ENCODE data around the gene SERINC2. TPM values are rescaled to one million over a fixed set of nuclear protein-coding genes. Genes with fewer than 3 reads are reported as not detected.
"Not testable (repeated sequence)": the region's sequence is repeated elsewhere in the genome, so short reads cannot be mapped to it uniquely, and the experiment has no call there.

Gene SERINC2
- polyA plus RNA-seq, 1 experiment = 109 TPM

DNA sequence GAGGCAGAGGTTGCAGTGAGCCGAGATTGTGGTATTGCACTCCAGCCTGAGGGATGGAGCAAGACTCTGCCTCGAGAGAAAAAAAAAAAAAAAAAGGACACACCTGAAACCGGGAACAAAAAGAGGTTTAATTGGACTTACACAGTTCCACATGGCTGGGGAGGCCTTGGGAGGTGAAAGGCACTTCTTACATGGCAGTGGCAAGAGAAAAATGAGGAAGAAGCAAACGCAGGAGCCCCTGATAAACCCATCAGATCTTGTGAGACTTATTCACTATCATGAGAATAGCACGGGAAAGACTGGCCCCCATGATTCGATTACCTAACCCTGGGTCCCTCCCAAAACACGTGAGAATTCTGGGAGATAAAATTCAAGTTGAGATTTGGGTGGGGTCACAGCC, 61.6 kb downstream of the SERINC2 start:
- DNase-seq (ENCODE audit: low read depth); POLR2A ChIA-PET; H3K27me3 ChIP-seq (ENCODE audit: control insufficient read depth, insufficient read depth, low read length); H3K36me3 ChIP-seq (ENCODE audit: control insufficient read depth, insufficient read depth, low read length); H3K4me3 ChIP-seq (ENCODE audit: low read depth, low read length): not testable (repeated sequence)
- CTCF ChIA-PET = interaction anchor here (1.5 kb wide), 1 partner anchor 9 kb away, joined by 3 read pairs; no protein-coding TSS in a partner anchor

DNA sequence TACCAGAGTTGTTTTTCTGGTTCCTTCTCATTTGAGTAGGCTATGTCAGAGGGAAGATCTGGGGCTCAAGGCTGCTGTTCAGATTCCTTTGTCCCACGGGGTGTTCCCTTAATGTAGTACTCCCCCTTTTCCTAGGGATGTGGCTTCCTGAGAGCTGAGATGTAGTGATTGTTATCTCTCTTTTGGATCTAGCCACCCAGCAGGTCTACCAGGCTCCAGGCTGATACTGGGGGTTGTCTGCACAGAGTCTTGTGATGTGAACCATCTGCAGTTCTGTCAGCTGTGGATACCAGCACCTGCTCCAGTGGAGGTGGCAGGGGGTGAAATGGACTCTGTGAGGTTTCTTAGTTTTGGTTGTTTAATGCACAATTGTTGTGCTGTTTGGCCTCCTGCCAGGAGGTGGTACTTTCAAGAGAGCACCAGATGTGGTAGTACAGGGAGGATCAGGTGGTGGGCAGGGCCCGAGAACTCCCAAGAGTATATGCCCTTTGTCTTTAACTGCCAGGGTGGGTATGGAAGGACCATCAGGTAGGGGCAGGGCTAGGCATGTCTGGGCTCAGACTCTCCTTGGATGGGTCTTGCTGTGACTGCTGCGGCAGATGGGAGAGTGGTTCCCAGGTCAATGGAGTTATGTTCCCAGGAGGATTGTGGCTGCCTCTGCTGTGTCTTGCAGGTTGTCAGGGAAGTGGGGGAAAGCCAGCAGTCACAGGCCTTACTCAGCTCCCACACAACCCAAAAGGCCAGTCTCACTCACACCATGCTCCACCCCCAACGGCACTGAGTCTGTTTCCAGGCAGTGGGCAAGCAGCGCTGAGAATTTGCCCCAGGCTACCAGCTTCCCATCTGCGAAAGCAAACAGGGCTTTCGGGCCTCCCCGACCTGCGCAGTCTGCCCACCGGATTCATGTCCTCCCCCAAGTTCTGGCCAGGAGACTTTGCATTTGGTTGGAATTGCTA, 64.2 kb downstream of the SERINC2 start:
- DNase-seq (ENCODE audit: low read depth) = no peak
- Histone ChIP-seq H3K36me3 (ENCODE audit: control insufficient read depth, insufficient read depth, low read length) (no peaks in the 10 kb centered on the region), H3K4me3 (ENCODE audit: low read depth, low read length) (no peak overlapping the region), H3K27me3 (ENCODE audit: control insufficient read depth, insufficient read depth, low read length) (peaks cover 3% of the 10 kb centered on the region)
- ChIA-PET POLR2A (no interaction called here), CTCF (interaction anchor here (1.9 kb wide), 1 partner anchor 12 kb away, joined by 7 read pairs; no protein-coding TSS in a partner anchor)
- TF ChIP-seq, protein P1, sequence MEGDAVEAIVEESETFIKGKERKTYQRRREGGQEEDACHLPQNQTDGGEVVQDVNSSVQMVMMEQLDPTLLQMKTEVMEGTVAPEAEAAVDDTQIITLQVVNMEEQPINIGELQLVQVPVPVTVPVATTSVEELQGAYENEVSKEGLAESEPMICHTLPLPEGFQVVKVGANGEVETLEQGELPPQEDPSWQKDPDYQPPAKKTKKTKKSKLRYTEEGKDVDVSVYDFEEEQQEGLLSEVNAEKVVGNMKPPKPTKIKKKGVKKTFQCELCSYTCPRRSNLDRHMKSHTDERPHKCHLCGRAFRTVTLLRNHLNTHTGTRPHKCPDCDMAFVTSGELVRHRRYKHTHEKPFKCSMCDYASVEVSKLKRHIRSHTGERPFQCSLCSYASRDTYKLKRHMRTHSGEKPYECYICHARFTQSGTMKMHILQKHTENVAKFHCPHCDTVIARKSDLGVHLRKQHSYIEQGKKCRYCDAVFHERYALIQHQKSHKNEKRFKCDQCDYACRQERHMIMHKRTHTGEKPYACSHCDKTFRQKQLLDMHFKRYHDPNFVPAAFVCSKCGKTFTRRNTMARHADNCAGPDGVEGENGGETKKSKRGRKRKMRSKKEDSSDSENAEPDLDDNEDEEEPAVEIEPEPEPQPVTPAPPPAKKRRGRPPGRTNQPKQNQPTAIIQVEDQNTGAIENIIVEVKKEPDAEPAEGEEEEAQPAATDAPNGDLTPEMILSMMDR (IDR thresholded peaks at IDR 0.05; ENCODE audit: insufficient read depth, low read depth, low read length) = no peak

DNA sequence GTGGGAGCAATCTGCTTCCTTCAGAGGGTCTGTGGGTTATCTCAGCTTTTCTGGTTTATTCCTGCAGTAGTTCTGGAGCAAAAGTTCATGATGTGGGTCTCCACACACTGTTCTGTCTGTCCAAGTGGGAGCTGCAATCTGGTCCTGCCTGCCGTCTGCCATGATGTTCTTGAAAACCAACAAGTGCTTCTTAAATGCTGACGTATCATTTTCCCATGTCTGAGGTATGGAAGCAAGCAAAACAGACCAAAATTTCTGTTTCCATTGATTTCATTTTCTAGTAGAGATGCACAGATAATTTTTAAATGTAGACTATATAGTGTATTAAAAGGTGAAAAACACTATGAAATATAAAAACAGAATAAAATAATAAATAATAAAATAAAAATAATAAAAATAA, 65.2 kb downstream of the SERINC2 start:
- DNase-seq (ENCODE audit: low read depth) = no peak
- TF ChIP-seq, protein P1 (IDR thresholded peaks at IDR 0.05; ENCODE audit: insufficient read depth, low read depth, low read length) = no peak
- ChIA-PET CTCF (interaction anchor here (0.6 kb wide), 1 partner anchor 10 kb away, joined by 4 read pairs; no protein-coding TSS in a partner anchor), POLR2A (no interaction called here)
- H3K4me3 ChIP-seq (ENCODE audit: low read depth, low read length) = no peak overlapping the region
- H3K27me3 ChIP-seq (ENCODE audit: control insufficient read depth, insufficient read depth, low read length) = peaks cover under 1% of the 10 kb centered on the region
- H3K36me3 ChIP-seq (ENCODE audit: control insufficient read depth, insufficient read depth, low read length) = no peaks in the 10 kb centered on the region

DNA sequence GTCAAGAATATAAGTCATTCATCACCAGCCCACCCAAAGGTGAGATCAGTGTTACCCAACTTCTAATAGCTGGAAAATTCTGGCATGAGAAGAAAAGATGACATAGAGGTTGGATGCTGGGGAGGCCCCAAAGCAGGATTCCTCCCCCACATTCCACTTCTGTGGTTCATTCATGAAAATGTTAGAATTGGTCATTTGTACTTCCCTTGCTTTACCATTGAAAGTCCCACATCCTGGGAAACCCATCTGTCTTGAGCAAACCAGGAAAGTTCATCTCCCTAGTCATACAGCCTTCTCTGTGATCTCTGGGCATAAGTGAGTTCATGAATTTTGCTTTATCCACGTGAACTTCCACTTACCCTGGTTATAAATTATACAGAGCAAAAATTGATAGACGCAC, 66.8 kb downstream of the SERINC2 start:
- H3K4me3 ChIP-seq (ENCODE audit: low read depth, low read length) = no peak overlapping the region
- TF ChIP-seq, protein P1 (IDR thresholded peaks at IDR 0.05; ENCODE audit: insufficient read depth, low read depth, low read length) = no peak
- no peak for DNase-seq (ENCODE audit: low read depth)
- no peaks in the 10 kb centered on the region for H3K36me3 ChIP-seq (ENCODE audit: control insufficient read depth, insufficient read depth, low read length)
- CTCF ChIA-PET = no interaction called here
- POLR2A ChIA-PET = no interaction called here
- no peaks in the 10 kb centered on the region; the same call in 1 of the 2 replicates for H3K27me3 ChIP-seq (ENCODE audit: control insufficient read depth, insufficient read depth, low read length)

DNA sequence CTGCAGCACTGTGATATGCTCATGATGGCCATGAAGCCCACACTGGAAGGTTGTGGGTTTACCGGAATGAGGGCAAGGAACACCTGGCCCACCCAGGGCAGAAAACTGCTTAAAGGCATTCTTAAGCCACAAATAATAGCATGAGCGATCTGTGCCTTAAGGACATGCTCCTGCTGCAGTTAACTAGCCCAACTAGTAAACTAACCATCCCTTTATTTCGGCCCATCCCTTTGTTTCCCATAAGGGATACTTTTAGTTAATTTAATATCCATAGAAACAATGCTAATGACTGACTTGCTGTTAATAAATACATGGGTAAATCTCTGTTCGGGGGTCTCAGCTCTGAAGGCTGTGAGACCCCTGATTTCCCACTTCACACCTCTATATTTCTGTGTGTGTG, 67.4 kb downstream of the SERINC2 start:
- CTCF ChIA-PET = not testable (repeated sequence)

DNA sequence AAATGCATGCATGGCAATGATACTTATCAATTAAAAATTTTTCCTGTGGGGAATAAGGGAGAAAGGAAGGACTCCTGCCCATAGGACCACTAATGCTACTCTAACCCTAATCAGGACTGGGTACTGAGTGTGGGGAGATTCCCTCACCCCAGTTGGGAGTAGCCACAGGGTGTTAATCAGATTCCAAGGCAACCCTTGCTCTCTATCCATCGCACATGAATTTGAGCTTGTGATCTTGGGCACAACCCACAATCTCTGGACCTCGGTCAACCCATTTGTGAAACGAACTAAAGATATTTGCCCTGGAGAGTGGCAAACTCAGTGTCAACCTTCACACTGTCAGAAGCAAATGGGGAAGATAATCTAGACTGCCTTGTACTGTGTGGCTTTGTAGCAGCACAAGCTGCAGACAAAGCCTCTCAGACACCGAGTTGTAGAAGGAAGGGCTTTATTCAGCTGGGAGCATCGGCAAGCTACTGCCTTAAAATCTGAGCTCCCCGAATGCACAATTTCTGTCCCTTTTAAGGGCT, 69.5 kb downstream of the SERINC2 start:
- ChIA-PET CTCF (interaction anchor here (0.8 to 3.5 kb wide), 2 partner anchors 19 to 66 kb away, joined by 3 to 9 read pairs; no protein-coding TSS in a partner anchor), POLR2A (no interaction called here)
- Histone ChIP-seq H3K36me3 (ENCODE audit: control insufficient read depth, insufficient read depth, low read length) (no peaks in the 10 kb centered on the region), H3K27me3 (ENCODE audit: control insufficient read depth, insufficient read depth, low read length) (peaks cover 4% of the 10 kb centered on the region), H3K4me3 (ENCODE audit: low read depth, low read length) (no peak overlapping the region)
- DNase-seq (ENCODE audit: low read depth) = no peak
- TF ChIP-seq, protein P1 (IDR thresholded peaks at IDR 0.05; ENCODE audit: insufficient read depth, low read depth, low read length) = no peak

More for the DNA sequence above, 67.4 kb downstream of the SERINC2 start:
- H3K36me3 ChIP-seq (ENCODE audit: control insufficient read depth, insufficient read depth, low read length); H3K4me3 ChIP-seq (ENCODE audit: low read depth, low read length); POLR2A ChIA-PET; DNase-seq (ENCODE audit: low read depth); H3K27me3 ChIP-seq (ENCODE audit: control insufficient read depth, insufficient read depth, low read length): not testable (repeated sequence)

Data from BJ (cell line).